Fibroblast of pulmonary artery (primary cell): ENCODE results near the gene IGF1.

Experiments used
- DNase-seq: peaks from one replicate; pipeline ENCODE4 v3.0.0-alpha.2; 2010; ENCODE audit warnings: low read depth
- H3K4me3 ChIP-seq: replicated peaks from 2 replicates; pipeline ENCODE4 v1.5.1; 2011; ENCODE audit warnings: low read depth, mild to moderate bottlenecking, control low read depth, low read length, moderate library complexity
- TF ChIP-seq, protein P1 (sequence below): IDR thresholded peaks from 2 replicates; pipeline ENCODE4 v1.5.1; 2011; ENCODE audit warnings: mild to moderate bottlenecking, control low read depth, low read length, inconsistent platforms; ENCODE audit errors: missing control alignments

IGF1 gene

GRCh38 chr12:102408487-102409297 lies 71.7 kb downstream of the IGF1 start:
- TF ChIP-seq, protein P1, sequence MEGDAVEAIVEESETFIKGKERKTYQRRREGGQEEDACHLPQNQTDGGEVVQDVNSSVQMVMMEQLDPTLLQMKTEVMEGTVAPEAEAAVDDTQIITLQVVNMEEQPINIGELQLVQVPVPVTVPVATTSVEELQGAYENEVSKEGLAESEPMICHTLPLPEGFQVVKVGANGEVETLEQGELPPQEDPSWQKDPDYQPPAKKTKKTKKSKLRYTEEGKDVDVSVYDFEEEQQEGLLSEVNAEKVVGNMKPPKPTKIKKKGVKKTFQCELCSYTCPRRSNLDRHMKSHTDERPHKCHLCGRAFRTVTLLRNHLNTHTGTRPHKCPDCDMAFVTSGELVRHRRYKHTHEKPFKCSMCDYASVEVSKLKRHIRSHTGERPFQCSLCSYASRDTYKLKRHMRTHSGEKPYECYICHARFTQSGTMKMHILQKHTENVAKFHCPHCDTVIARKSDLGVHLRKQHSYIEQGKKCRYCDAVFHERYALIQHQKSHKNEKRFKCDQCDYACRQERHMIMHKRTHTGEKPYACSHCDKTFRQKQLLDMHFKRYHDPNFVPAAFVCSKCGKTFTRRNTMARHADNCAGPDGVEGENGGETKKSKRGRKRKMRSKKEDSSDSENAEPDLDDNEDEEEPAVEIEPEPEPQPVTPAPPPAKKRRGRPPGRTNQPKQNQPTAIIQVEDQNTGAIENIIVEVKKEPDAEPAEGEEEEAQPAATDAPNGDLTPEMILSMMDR: no peak
- DNase-seq: no peak
- no peak overlapping the region for H3K4me3 ChIP-seq

DNA sequence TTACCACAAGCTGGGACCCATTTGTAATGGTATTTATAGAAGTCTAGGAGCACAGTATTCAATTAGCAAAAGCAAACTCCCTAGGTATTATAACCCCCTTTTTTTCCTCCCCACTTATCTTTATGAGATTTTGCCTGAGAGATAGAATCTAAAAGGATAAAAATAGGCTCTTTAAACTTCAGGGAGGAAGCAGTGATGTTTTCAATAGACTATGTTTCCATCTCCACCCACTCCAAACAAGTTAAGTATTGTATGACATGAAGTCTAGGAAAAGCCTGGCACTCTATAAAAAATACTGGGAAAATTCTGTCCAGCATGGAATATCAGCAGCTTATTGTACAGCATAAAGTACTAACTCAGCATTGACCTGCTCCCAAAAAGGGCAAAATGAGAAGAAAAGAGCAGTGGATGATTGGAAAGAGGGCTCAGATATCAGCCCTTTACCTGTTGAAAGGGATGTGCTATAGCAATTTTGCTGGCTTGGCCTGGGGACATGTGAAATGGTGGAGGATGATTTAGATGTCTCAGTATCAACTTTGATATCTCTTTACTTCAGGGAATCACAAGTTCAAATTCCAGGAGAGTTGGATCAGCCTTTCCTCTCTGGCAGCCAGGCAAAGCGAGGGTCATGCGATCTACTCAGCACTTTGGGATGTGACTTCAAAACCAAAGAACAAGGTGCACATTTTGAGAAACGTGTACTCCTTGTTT lies 72.4 kb downstream of the IGF1 start:
- no peak overlapping the region for H3K4me3 ChIP-seq
- TF ChIP-seq, protein P1: no peak
- DNase-seq: no peak

DNA sequence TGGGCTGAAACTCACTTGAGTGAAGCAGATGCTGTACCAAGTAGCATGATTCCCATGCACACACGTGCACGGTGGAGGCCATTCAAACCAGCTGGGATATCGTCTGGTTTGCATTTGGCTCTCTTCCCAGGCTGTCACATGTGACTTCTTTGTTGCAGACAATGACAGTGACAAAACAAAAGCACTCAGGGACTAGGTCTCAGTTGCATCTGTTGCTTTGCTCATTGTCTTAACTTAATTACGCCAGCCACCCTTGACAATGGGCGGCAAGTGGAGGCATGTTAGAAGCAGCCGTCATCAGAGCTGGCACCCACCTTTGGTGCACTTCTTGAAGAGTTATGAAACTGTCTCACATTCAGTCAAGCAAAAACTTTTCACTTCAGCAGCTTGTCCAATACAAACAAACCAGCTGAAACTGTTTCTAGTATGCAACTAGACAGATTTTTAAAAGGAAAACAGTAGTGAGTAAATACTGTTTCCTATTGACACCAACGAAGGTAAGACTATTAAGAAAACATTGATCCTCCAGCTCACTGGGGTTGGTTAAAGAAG lies 74.3 kb downstream of the IGF1 start:
- H3K4me3 ChIP-seq: no peak overlapping the region
- DNase-seq: peak; percentile 22
- TF ChIP-seq, protein P1: no peak

DNA sequence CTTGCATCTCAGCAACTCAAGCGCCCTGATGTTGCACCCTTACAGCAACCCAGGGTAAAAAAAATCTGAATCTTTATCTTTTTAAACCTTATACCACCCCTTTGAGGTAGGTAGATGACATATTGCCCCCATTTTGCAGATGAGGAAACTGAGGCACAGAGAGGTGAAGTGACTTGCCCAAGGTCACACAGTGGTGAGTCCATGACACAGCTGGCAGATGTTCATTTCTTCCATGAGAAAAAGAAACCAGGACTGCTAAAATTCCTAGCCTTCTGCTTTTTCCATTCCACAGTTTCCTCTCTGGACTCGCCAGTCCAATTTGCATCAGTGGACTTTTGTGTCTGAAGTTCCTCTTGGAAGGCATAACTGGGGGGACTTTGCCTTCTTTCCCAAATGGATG lies 79.3 kb downstream of the IGF1 start:
- DNase-seq: no peak
- TF ChIP-seq, protein P1: no peak
- H3K4me3 ChIP-seq: no peak overlapping the region

DNA sequence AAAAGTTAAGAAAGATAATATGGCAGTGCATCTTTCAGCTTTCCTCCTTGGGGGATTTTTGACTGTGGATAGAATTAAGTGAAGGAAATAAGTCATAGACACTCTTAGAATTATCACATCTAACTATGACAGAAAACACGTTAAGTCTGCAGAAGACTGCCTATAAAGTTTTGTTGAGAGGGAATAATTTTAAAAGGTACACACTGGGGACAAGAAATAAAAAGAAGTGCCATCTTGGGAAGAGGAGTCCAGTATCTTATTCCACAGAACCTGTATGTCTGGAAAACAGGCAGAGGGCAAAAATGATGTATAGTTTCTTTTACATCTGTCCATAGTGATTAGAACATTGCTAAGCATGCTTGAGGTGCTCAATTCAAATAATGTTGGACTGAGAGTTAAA lies 80.7 kb downstream of the IGF1 start:
- no peak overlapping the region for H3K4me3 ChIP-seq
- TF ChIP-seq, protein P1: no peak
- no peak for DNase-seq

DNA sequence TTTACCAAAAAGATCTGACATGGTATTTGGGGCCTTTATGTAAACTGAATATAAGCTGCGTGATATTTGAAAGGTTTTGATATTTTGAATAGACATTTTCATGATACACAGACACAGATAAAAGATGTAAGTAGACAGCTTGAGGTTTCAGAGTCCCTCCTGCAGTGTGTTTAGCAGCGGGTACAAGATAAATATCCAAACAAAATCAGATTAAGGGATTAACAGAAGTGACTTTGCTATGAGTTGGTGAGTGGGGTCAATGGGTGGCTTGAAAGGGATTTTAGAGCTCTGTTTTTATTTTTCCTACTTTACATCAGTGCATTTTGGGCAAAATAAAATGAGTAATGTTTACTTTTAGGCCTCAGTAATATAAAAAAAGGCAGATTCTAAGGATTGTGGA lies 84.1 kb downstream of the IGF1 start:
- H3K4me3 ChIP-seq: no peak overlapping the region
- no peak for DNase-seq
- TF ChIP-seq, protein P1: no peak
